Measurements from ENCODE around the gene ACACA.

DNA sequence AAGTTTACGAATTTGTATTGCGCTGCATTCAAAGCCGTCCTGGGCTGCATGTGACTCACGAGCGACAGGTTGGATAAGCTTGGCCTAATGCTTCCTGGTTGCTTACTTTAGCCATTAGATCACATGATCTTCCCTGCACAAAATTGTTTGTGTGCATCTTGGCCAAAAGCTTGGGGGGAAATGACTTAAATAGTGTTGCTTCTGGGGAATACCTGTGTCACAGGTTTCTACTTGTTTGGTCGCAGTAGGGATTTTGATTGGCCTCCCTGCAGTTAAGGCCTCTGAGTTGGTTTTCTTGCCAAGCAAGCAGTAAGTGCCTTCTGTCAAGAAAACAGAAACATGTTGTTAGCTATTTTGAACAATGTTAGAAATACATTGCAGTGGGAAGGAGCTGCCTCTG is 43.5 kb upstream of the ACACA start:
- TF ChIP-seq, protein P1, sequence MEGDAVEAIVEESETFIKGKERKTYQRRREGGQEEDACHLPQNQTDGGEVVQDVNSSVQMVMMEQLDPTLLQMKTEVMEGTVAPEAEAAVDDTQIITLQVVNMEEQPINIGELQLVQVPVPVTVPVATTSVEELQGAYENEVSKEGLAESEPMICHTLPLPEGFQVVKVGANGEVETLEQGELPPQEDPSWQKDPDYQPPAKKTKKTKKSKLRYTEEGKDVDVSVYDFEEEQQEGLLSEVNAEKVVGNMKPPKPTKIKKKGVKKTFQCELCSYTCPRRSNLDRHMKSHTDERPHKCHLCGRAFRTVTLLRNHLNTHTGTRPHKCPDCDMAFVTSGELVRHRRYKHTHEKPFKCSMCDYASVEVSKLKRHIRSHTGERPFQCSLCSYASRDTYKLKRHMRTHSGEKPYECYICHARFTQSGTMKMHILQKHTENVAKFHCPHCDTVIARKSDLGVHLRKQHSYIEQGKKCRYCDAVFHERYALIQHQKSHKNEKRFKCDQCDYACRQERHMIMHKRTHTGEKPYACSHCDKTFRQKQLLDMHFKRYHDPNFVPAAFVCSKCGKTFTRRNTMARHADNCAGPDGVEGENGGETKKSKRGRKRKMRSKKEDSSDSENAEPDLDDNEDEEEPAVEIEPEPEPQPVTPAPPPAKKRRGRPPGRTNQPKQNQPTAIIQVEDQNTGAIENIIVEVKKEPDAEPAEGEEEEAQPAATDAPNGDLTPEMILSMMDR (conservative IDR thresholded peaks at IDR 0.05): no peak
- no peak for TF ChIP-seq ZFX (IDR thresholded peaks at IDR 0.05)

Measured in C4-2B (cell line).